HEK293 (cell line): ENCODE measurements around the gene INO80C.

ENCODE experiments used
- GFI1B ChIP-seq: fragments of 450-650 bp; formaldehyde crosslinking; IDR thresholded peaks from 2 replicates; pipeline ENCODE4 v1.5.1; 2016; ENCODE audit warnings: missing biosample characterization, missing genetic modification characterization
- KLF17 ChIP-seq: fragments of 450-650 bp; formaldehyde crosslinking; IDR thresholded peaks from 2 replicates; pipeline ENCODE4 v1.5.1; 2016; ENCODE audit warnings: missing biosample characterization, missing genetic modification characterization
- OVOL3 ChIP-seq: fragments of 450-650 bp; formaldehyde crosslinking; IDR thresholded peaks from 2 replicates; pipeline ENCODE4 v1.5.1; 2016; ENCODE audit warnings: missing biosample characterization, missing genetic modification characterization
- ZBTB10 ChIP-seq: fragments of 450-650 bp; formaldehyde crosslinking; IDR thresholded peaks from 2 replicates; pipeline ENCODE4 v1.5.1; 2016; ENCODE audit warnings: missing biosample characterization, missing genetic modification characterization
- ZBTB48 ChIP-seq: fragments of 450-650 bp; formaldehyde crosslinking; IDR thresholded peaks from 2 replicates; pipeline ENCODE4 v1.5.1; 2016; ENCODE audit warnings: missing biosample characterization, missing genetic modification characterization
- ZFP37 ChIP-seq: fragments of 450-650 bp; formaldehyde crosslinking; IDR thresholded peaks from 2 replicates; pipeline ENCODE4 v1.5.1; 2016; ENCODE audit warnings: missing biosample characterization, missing genetic modification characterization
- ZNF133 ChIP-seq: fragments of 450-650 bp; formaldehyde crosslinking; IDR thresholded peaks from 2 replicates; pipeline ENCODE4 v1.5.1; 2016; ENCODE audit warnings: missing biosample characterization, missing genetic modification characterization
- ZNF211 ChIP-seq: fragments of 450-650 bp; formaldehyde crosslinking; IDR thresholded peaks from 2 replicates; pipeline ENCODE4 v1.5.1; 2016; ENCODE audit warnings: low read depth, missing biosample characterization, missing genetic modification characterization
- ZNF24 ChIP-seq: fragments of 450-650 bp; formaldehyde crosslinking; IDR thresholded peaks from 2 replicates; pipeline ENCODE4 v1.5.1; 2016; ENCODE audit warnings: missing biosample characterization, missing genetic modification characterization
- ZNF26 ChIP-seq: fragments of 450-650 bp; formaldehyde crosslinking; IDR thresholded peaks from 2 replicates; pipeline ENCODE4 v1.5.1; 2016; ENCODE audit warnings: missing biosample characterization, missing genetic modification characterization
- ZNF366 ChIP-seq: fragments of 450-650 bp; formaldehyde crosslinking; conservative IDR thresholded peaks from 2 replicates; pipeline ENCODE4 v1.5.1; 2016; ENCODE audit warnings: missing biosample characterization, missing genetic modification characterization
- ZNF394 ChIP-seq: fragments of 450-650 bp; formaldehyde crosslinking; IDR thresholded peaks from 2 replicates; pipeline ENCODE4 v1.5.1; 2016; ENCODE audit warnings: missing biosample characterization, missing genetic modification characterization, mild to moderate bottlenecking, moderate library complexity, borderline replicate concordance
- ZNF654 ChIP-seq: fragments of 450-650 bp; formaldehyde crosslinking; IDR thresholded peaks from 2 replicates; pipeline ENCODE4 v1.5.1; 2016; ENCODE audit warnings: low read depth, missing biosample characterization, missing genetic modification characterization
- ZNF777 ChIP-seq: fragments of 450-650 bp; formaldehyde crosslinking; IDR thresholded peaks from 2 replicates; pipeline ENCODE4 v1.5.1; 2017; ENCODE audit warnings: missing biosample characterization, missing genetic modification characterization, borderline replicate concordance
- TF ChIP-seq, protein P1 (sequence below): fragments of 450-650 bp; formaldehyde crosslinking; IDR thresholded peaks from 2 replicates; pipeline ENCODE4 v1.5.1; 2016; ENCODE audit warnings: missing biosample characterization, missing genetic modification characterization, borderline replicate concordance
- TF ChIP-seq, protein P2 (sequence below): fragments of 450-650 bp; formaldehyde crosslinking; IDR thresholded peaks from 2 replicates; pipeline ENCODE4 v1.5.1; 2016; ENCODE audit warnings: missing biosample characterization, missing genetic modification characterization, borderline replicate concordance
- TF ChIP-seq, protein P3 (sequence below): fragments of 450-650 bp; formaldehyde crosslinking; IDR thresholded peaks from 2 replicates; pipeline ENCODE4 v1.5.1; 2016; ENCODE audit warnings: missing biosample characterization, missing genetic modification characterization
- TF ChIP-seq, protein P4 (sequence below): fragments of 450-650 bp; formaldehyde crosslinking; IDR thresholded peaks from 2 replicates; pipeline ENCODE4 v1.5.1; 2016; ENCODE audit warnings: missing biosample characterization, missing genetic modification characterization

Gene INO80C

DNA sequence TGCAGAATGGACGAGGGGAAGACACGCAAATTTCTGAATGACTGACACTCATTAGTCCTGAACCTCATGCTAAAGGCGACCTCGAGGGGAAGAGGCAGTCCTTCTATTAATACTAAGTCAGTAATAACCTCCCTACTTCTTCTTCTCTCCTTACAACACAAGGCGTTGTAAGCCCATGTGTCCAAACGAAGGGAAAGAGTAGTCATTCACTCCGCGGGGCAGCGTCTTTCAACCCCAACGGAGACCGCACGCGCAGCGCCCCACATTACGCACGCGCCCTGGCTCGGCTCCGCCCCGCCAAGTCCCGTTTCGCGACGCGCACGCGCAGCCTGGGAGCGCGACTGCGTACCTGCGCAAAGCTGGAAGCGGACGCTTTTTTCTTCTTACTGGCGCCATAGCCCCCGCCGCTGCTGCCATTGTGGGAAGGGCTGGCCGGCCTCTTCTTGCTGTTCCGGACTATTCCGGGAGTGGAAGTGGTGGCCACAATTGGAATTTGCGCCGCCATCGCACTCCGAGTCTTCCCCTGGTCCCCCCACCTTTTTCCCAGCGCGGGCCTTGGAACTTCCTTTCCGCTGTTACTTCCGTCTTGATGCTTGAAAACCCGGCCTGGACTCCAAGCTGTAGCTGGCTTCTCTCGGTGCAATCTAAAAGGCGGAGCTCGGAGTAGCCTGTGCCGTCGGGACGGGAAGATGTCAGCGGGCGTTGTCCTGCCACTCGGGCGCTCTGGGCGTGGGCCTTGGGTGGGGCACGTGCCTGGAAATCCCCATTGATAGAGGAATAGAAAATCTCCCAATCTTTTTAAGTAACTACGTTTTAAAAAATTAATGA is at the start of gene INO80C (continued):
- TF ChIP-seq, protein P1, sequence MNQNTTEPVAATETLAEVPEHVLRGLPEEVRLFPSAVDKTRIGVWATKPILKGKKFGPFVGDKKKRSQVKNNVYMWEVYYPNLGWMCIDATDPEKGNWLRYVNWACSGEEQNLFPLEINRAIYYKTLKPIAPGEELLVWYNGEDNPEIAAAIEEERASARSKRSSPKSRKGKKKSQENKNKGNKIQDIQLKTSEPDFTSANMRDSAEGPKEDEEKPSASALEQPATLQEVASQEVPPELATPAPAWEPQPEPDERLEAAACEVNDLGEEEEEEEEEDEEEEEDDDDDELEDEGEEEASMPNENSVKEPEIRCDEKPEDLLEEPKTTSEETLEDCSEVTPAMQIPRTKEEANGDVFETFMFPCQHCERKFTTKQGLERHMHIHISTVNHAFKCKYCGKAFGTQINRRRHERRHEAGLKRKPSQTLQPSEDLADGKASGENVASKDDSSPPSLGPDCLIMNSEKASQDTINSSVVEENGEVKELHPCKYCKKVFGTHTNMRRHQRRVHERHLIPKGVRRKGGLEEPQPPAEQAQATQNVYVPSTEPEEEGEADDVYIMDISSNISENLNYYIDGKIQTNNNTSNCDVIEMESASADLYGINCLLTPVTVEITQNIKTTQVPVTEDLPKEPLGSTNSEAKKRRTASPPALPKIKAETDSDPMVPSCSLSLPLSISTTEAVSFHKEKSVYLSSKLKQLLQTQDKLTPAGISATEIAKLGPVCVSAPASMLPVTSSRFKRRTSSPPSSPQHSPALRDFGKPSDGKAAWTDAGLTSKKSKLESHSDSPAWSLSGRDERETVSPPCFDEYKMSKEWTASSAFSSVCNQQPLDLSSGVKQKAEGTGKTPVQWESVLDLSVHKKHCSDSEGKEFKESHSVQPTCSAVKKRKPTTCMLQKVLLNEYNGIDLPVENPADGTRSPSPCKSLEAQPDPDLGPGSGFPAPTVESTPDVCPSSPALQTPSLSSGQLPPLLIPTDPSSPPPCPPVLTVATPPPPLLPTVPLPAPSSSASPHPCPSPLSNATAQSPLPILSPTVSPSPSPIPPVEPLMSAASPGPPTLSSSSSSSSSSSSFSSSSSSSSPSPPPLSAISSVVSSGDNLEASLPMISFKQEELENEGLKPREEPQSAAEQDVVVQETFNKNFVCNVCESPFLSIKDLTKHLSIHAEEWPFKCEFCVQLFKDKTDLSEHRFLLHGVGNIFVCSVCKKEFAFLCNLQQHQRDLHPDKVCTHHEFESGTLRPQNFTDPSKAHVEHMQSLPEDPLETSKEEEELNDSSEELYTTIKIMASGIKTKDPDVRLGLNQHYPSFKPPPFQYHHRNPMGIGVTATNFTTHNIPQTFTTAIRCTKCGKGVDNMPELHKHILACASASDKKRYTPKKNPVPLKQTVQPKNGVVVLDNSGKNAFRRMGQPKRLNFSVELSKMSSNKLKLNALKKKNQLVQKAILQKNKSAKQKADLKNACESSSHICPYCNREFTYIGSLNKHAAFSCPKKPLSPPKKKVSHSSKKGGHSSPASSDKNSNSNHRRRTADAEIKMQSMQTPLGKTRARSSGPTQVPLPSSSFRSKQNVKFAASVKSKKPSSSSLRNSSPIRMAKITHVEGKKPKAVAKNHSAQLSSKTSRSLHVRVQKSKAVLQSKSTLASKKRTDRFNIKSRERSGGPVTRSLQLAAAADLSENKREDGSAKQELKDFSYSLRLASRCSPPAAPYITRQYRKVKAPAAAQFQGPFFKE = no peak
- TF ChIP-seq ZFP37 (tag by site-specific recombination) = peak; percentile 91
- TF ChIP-seq, protein P2, sequence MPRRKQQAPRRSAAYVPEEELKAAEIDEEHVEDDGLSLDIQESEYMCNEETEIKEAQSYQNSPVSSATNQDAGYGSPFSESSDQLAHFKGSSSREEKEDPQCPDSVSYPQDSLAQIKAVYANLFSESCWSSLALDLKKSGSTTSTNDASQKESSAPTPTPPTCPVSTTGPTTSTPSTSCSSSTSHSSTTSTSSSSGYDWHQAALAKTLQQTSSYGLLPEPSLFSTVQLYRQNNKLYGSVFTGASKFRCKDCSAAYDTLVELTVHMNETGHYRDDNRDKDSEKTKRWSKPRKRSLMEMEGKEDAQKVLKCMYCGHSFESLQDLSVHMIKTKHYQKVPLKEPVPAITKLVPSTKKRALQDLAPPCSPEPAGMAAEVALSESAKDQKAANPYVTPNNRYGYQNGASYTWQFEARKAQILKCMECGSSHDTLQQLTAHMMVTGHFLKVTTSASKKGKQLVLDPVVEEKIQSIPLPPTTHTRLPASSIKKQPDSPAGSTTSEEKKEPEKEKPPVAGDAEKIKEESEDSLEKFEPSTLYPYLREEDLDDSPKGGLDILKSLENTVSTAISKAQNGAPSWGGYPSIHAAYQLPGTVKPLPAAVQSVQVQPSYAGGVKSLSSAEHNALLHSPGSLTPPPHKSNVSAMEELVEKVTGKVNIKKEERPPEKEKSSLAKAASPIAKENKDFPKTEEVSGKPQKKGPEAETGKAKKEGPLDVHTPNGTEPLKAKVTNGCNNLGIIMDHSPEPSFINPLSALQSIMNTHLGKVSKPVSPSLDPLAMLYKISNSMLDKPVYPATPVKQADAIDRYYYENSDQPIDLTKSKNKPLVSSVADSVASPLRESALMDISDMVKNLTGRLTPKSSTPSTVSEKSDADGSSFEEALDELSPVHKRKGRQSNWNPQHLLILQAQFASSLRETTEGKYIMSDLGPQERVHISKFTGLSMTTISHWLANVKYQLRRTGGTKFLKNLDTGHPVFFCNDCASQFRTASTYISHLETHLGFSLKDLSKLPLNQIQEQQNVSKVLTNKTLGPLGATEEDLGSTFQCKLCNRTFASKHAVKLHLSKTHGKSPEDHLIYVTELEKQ = 0 out of 2 replicates have a peak, but pooled peaks have one; percentile 33
- peak; percentile 70; the same call in 1 of the 2 replicates for TF ChIP-seq OVOL3 (tag by site-specific recombination)
- no peak; the same call in 1 of the 2 replicates for TF ChIP-seq ZNF777 (tag by site-specific recombination)
- no peak for TF ChIP-seq ZBTB48 (tag by site-specific recombination)
- TF ChIP-seq, protein P3, sequence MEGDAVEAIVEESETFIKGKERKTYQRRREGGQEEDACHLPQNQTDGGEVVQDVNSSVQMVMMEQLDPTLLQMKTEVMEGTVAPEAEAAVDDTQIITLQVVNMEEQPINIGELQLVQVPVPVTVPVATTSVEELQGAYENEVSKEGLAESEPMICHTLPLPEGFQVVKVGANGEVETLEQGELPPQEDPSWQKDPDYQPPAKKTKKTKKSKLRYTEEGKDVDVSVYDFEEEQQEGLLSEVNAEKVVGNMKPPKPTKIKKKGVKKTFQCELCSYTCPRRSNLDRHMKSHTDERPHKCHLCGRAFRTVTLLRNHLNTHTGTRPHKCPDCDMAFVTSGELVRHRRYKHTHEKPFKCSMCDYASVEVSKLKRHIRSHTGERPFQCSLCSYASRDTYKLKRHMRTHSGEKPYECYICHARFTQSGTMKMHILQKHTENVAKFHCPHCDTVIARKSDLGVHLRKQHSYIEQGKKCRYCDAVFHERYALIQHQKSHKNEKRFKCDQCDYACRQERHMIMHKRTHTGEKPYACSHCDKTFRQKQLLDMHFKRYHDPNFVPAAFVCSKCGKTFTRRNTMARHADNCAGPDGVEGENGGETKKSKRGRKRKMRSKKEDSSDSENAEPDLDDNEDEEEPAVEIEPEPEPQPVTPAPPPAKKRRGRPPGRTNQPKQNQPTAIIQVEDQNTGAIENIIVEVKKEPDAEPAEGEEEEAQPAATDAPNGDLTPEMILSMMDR (tag by site-specific recombination) = peak; percentile 19; the same call in 1 of the 2 replicates
- no peak for TF ChIP-seq ZNF26 (tag by site-specific recombination)
- TF ChIP-seq ZNF654 (tag by site-specific recombination) = peak; percentile 7; the same call in 1 of the 2 replicates
- peak; percentile 63 for TF ChIP-seq ZBTB10 (tag by site-specific recombination)
- TF ChIP-seq KLF17 (tag by site-specific recombination) = peak; percentile 93
- peak; percentile 86 for TF ChIP-seq ZNF366
- no peak for TF ChIP-seq ZNF133
- peak; percentile 67; the same call in 1 of the 2 replicates for TF ChIP-seq ZNF394 (tag by site-specific recombination)
- peak; percentile 63; the same call in 1 of the 2 replicates for TF ChIP-seq ZNF24
- 0 out of 2 replicates have a peak, but pooled peaks have one; percentile 25 for TF ChIP-seq ZNF211 (tag by site-specific recombination)
- no peak for TF ChIP-seq GFI1B
- TF ChIP-seq, protein P4, sequence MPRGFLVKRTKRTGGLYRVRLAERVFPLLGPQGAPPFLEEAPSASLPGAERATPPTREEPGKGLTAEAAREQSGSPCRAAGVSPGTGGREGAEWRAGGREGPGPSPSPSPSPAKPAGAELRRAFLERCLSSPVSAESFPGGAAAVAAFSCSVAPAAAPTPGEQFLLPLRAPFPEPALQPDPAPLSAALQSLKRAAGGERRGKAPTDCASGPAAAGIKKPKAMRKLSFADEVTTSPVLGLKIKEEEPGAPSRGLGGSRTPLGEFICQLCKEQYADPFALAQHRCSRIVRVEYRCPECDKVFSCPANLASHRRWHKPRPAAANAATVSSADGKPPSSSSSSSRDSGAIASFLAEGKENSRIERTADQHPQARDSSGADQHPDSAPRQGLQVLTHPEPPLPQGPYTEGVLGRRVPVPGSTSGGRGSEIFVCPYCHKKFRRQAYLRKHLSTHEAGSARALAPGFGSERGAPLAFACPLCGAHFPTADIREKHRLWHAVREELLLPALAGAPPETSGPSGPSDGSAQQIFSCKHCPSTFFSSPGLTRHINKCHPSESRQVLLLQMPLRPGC (tag by site-specific recombination) = peak; percentile 79
